ENCODE measurements around the gene CDC42BPB.

DNA sequence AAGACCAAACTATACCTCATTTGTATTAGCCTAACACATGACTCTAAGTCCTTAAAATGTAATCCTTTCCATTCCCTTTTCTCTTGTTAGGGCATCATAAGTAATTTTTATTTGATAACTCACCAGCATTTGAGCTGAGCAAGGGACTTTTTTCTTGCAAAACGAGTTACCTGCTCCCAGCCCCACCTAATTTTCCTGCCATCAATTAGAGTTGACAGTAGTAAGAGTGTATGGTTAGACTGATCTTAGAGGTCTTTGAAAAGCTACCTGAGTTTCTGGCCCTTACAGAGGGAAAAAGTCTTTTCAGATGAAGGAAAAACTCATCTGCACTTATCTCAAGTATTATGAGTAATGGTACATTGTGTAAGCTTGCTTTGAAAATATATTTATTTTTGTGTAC, 168.6 kb downstream of the CDC42BPB start:
- TF ChIP-seq, protein P1, sequence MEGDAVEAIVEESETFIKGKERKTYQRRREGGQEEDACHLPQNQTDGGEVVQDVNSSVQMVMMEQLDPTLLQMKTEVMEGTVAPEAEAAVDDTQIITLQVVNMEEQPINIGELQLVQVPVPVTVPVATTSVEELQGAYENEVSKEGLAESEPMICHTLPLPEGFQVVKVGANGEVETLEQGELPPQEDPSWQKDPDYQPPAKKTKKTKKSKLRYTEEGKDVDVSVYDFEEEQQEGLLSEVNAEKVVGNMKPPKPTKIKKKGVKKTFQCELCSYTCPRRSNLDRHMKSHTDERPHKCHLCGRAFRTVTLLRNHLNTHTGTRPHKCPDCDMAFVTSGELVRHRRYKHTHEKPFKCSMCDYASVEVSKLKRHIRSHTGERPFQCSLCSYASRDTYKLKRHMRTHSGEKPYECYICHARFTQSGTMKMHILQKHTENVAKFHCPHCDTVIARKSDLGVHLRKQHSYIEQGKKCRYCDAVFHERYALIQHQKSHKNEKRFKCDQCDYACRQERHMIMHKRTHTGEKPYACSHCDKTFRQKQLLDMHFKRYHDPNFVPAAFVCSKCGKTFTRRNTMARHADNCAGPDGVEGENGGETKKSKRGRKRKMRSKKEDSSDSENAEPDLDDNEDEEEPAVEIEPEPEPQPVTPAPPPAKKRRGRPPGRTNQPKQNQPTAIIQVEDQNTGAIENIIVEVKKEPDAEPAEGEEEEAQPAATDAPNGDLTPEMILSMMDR (IDR thresholded peaks at IDR 0.05; ENCODE audit: low read depth, low read length, poor library complexity, severe bottlenecking), result no peak
- TF ChIP-seq EZH2phosphoT487 (IDR thresholded peaks at IDR 0.05; ENCODE audit: borderline replicate concordance, low read length), result no peak

Data from DOHH2 (cell line).